ENCODE results near the gene RUNX2. TPM values are rescaled to one million over a fixed set of nuclear protein-coding genes. Genes with fewer than 3 reads are reported as not detected.
"Not testable (repeated sequence)": the region's sequence is repeated elsewhere in the genome, so short reads cannot be mapped to it uniquely, and the experiment has no call there.

Gene RUNX2
- total RNA-seq (0.49 TPM), polyA plus RNA-seq (ENCODE audit: insufficient read depth in 1 of 8, insufficient read length in 8 of 8, low replicate concordance in 1 of 8) (1 to 10 TPM in 3 of 8 donors, under 1 TPM in 5; 0.34 to 2.0 (median 0.76) TPM)
- long read RNA-seq, donor 1: 0 reads
- long read RNA-seq, donor 2: 0 reads
- long read RNA-seq, donor 3: 0 reads
- long read RNA-seq, donor 4: 0 reads
- long read RNA-seq, donor 5: 0 reads
- long read RNA-seq, donor 6: 0 reads
- long read RNA-seq, donor 7: 0 reads
- long read RNA-seq, donor 8: 0 reads
- long read RNA-seq, donor 9: 0 reads
- long read RNA-seq, donor 10: 0 reads
- long read RNA-seq, donor 11: 0 reads

GRCh38 chr6:45327956-45328522, at the start of gene RUNX2:
RUNX2 (plus strand) TSS chr6:45328330; CDS start chr6:45328727, 397 bp downstream.
- 100% methylated on average over 1 of the region's 5 CpGs for whole genome bisulfite sequencing (ENCODE audit: insufficient coverage)
- no peaks in the 10 kb centered on the region for H3K9me3 ChIP-seq (replicated peaks; ENCODE audit: control insufficient read depth, low read depth, low read length)
- peak; percentile 31 for DNase-seq
- H3K27me3 ChIP-seq (ENCODE audit: control insufficient read depth, insufficient read depth, low read length): no peaks in the 10 kb centered on the region
- H3K4me3 ChIP-seq (ENCODE audit: low read length): no peak within 1 kb of the TSS
- no peaks in the 10 kb centered on the region for H3K4me1 ChIP-seq (ENCODE audit: control insufficient read depth, insufficient read depth, low read length)
- no peaks in the 10 kb centered on the region for H3K36me3 ChIP-seq (ENCODE audit: control insufficient read depth, insufficient read depth, low read length)
- H3K27ac ChIP-seq (ENCODE audit: low read length): no peak within 1 kb of the TSS

GRCh38 chr6:45278367-45278766, 49.8 kb upstream of the RUNX2 start:
- no peaks in the 10 kb centered on the region for H3K27me3 ChIP-seq (ENCODE audit: control insufficient read depth, insufficient read depth, low read length)
- H3K27ac ChIP-seq (ENCODE audit: low read length): no peak overlapping the region
- no peaks in the 10 kb centered on the region for H3K4me1 ChIP-seq (ENCODE audit: control insufficient read depth, insufficient read depth, low read length)
- no peaks in the 10 kb centered on the region for H3K36me3 ChIP-seq (ENCODE audit: control insufficient read depth, insufficient read depth, low read length)
- WGBS (ENCODE audit: insufficient coverage): no CpG with 5 or more reads among the region's 1 CpG
- H3K9me3 ChIP-seq (replicated peaks; ENCODE audit: control insufficient read depth, low read depth, low read length): no peaks in the 10 kb centered on the region
- DNase-seq: no peak
- H3K4me3 ChIP-seq (ENCODE audit: low read length): no peak overlapping the region

- not testable (repeated sequence) for H3K4me1 ChIP-seq (ENCODE audit: control insufficient read depth, insufficient read depth, low read length); H3K9me3 ChIP-seq (replicated peaks; ENCODE audit: control insufficient read depth, low read depth, low read length); H3K27ac ChIP-seq (ENCODE audit: low read length); H3K27me3 ChIP-seq (ENCODE audit: control insufficient read depth, insufficient read depth, low read length); DNase-seq; H3K4me3 ChIP-seq (ENCODE audit: low read length); H3K36me3 ChIP-seq (ENCODE audit: control insufficient read depth, insufficient read depth, low read length)
- no CpG with 5 or more reads among the region's 3 CpGs for WGBS (ENCODE audit: insufficient coverage)
Measured at GRCh38 chr6:45286707-45287106, 41.4 kb upstream of the RUNX2 start.

- WGBS (ENCODE audit: insufficient coverage): 89% methylated on average over 3 of the region's 5 CpGs
- peaks cover 3% of the 10 kb centered on the region for H3K9me3 ChIP-seq (replicated peaks; ENCODE audit: control insufficient read depth, low read depth, low read length)
Measured at GRCh38 chr6:45289751-45290514, 38.2 kb upstream of the RUNX2 start.

GRCh38 chr6:45293306-45293705, 34.8 kb upstream of the RUNX2 start:
- no peak for DNase-seq
- Histone ChIP-seq H3K4me3 (ENCODE audit: low read length) (no peak overlapping the region), H3K36me3 (ENCODE audit: control insufficient read depth, insufficient read depth, low read length) (no peaks in the 10 kb centered on the region), H3K4me1 (ENCODE audit: control insufficient read depth, insufficient read depth, low read length) (no peaks in the 10 kb centered on the region), H3K9me3 (replicated peaks; ENCODE audit: control insufficient read depth, low read depth, low read length) (peaks cover 3% of the 10 kb centered on the region), H3K27ac (ENCODE audit: low read length) (no peak overlapping the region), H3K27me3 (ENCODE audit: control insufficient read depth, insufficient read depth, low read length) (no peaks in the 10 kb centered on the region)
- WGBS (ENCODE audit: insufficient coverage): no CpG with 5 or more reads among the region's 3 CpGs

More at GRCh38 chr6:45289751-45290514, 38.2 kb upstream of the RUNX2 start:
- Histone ChIP-seq H3K4me3 (ENCODE audit: low read length) (no peak overlapping the region), H3K4me1 (ENCODE audit: control insufficient read depth, insufficient read depth, low read length) (no peaks in the 10 kb centered on the region), H3K27ac (ENCODE audit: low read length) (no peak overlapping the region), H3K27me3 (ENCODE audit: control insufficient read depth, insufficient read depth, low read length) (no peaks in the 10 kb centered on the region), H3K36me3 (ENCODE audit: control insufficient read depth, insufficient read depth, low read length) (no peaks in the 10 kb centered on the region)
- no peak for DNase-seq

- not testable (repeated sequence) for H3K27me3 ChIP-seq (ENCODE audit: control insufficient read depth, insufficient read depth, low read length); H3K27ac ChIP-seq (ENCODE audit: low read length); H3K9me3 ChIP-seq (replicated peaks; ENCODE audit: control insufficient read depth, low read depth, low read length); H3K4me3 ChIP-seq (ENCODE audit: low read length); H3K4me1 ChIP-seq (ENCODE audit: control insufficient read depth, insufficient read depth, low read length); DNase-seq; H3K36me3 ChIP-seq (ENCODE audit: control insufficient read depth, insufficient read depth, low read length)
- WGBS (ENCODE audit: insufficient coverage): no CpG with 5 or more reads among the region's 1 CpG
Measured at GRCh38 chr6:45294065-45294701, 33.9 kb upstream of the RUNX2 start.

- no peaks in the 10 kb centered on the region for H3K36me3 ChIP-seq (ENCODE audit: control insufficient read depth, insufficient read depth, low read length)
- no peak overlapping the region for H3K27ac ChIP-seq (ENCODE audit: low read length)
- DNase-seq: peak; percentile 40
- no peaks in the 10 kb centered on the region for H3K27me3 ChIP-seq (ENCODE audit: control insufficient read depth, insufficient read depth, low read length)
- H3K4me1 ChIP-seq (ENCODE audit: control insufficient read depth, insufficient read depth, low read length): no peaks in the 10 kb centered on the region
- no peak overlapping the region for H3K4me3 ChIP-seq (ENCODE audit: low read length)
- H3K9me3 ChIP-seq (replicated peaks; ENCODE audit: control insufficient read depth, low read depth, low read length): no peaks in the 10 kb centered on the region
Measured at GRCh38 chr6:45297320-45297719, 30.8 kb upstream of the RUNX2 start.

GRCh38 chr6:45299096-45299581, 29.0 kb upstream of the RUNX2 start:
- Histone ChIP-seq H3K9me3 (replicated peaks; ENCODE audit: control insufficient read depth, low read depth, low read length) (no peaks in the 10 kb centered on the region), H3K27ac (ENCODE audit: low read length) (no peak overlapping the region), H3K4me3 (ENCODE audit: low read length) (no peak overlapping the region), H3K27me3 (ENCODE audit: control insufficient read depth, insufficient read depth, low read length) (no peaks in the 10 kb centered on the region), H3K36me3 (ENCODE audit: control insufficient read depth, insufficient read depth, low read length) (no peaks in the 10 kb centered on the region), H3K4me1 (ENCODE audit: control insufficient read depth, insufficient read depth, low read length) (no peaks in the 10 kb centered on the region)
- 80% methylated on average over 1 of the region's 3 CpGs for WGBS (ENCODE audit: insufficient coverage)
- no peak for DNase-seq

- Histone ChIP-seq H3K9me3 (replicated peaks; ENCODE audit: control insufficient read depth, low read depth, low read length) (no peaks in the 10 kb centered on the region), H3K27me3 (ENCODE audit: control insufficient read depth, insufficient read depth, low read length) (no peaks in the 10 kb centered on the region), H3K4me1 (ENCODE audit: control insufficient read depth, insufficient read depth, low read length) (no peaks in the 10 kb centered on the region), H3K4me3 (ENCODE audit: low read length) (no peak overlapping the region), H3K27ac (ENCODE audit: low read length) (no peak overlapping the region), H3K36me3 (ENCODE audit: control insufficient read depth, insufficient read depth, low read length) (no peaks in the 10 kb centered on the region)
- no CpG with 5 or more reads among the region's 1 CpG for WGBS (ENCODE audit: insufficient coverage)
- no peak for DNase-seq
Measured at GRCh38 chr6:45300736-45301135, 27.4 kb upstream of the RUNX2 start.
